ENCODE data around the gene CST3. TPM values are rescaled to one million over a fixed set of nuclear protein-coding genes. Genes with fewer than 3 reads are reported as not detected.

The CST3 gene
- total and polyA plus RNA-seq, 10 of the 15 experiments (the other 5 are each of a cell fraction or from before 2014, with no cell fraction given), result 11.8 to 127 (median 57.8) TPM

GRCh38 chr20:23634044-23634801 is 3.5 kb downstream of the CST3 start:
- CTCF ChIA-PET, result no interaction called here
- intact Hi-C loops (cut with micrococcal nuclease; ENCODE audit: unreplicated experiment), result no loop called here
- TF ChIP-seq, protein P1, sequence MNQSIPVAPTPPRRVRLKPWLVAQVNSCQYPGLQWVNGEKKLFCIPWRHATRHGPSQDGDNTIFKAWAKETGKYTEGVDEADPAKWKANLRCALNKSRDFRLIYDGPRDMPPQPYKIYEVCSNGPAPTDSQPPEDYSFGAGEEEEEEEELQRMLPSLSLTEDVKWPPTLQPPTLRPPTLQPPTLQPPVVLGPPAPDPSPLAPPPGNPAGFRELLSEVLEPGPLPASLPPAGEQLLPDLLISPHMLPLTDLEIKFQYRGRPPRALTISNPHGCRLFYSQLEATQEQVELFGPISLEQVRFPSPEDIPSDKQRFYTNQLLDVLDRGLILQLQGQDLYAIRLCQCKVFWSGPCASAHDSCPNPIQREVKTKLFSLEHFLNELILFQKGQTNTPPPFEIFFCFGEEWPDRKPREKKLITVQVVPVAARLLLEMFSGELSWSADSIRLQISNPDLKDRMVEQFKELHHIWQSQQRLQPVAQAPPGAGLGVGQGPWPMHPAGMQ (IDR thresholded peaks at IDR 0.05; ENCODE audit: borderline replicate concordance), result no peak
- TF ChIP-seq BHLHE40 (IDR thresholded peaks at IDR 0.05; ENCODE audit: borderline replicate concordance in 1 of 2, low read depth in 2 of 2, low read length in 1 of 2) (no peak), NFYA (IDR thresholded peaks at IDR 0.05; ENCODE audit: borderline replicate concordance, low read depth, low read length) (no peak), NFIC (IDR thresholded peaks at IDR 0.05; ENCODE audit: low read depth, low read length) (no peak), PBX3 (IDR thresholded peaks at IDR 0.05; ENCODE audit: insufficient replicate concordance, low read depth, low read length) (no peak), SRF (IDR thresholded peaks at IDR 0.05; ENCODE audit: low read depth in 2 of 2, low read length in 2 of 2) (no peak), PRDM15 (CRISPR knock-in tag; IDR thresholded peaks at IDR 0.05) (no peak), ATF2 (IDR thresholded peaks at IDR 0.05; ENCODE audit: low read length) (no peak), PKNOX1 (IDR thresholded peaks at IDR 0.05) (no peak)

More at GRCh38 chr20:23634044-23634801, 3.5 kb downstream of the CST3 start:
- Histone ChIP-seq H3K27me3 (replicated peaks in 1 of 2; ENCODE audit: control insufficient read depth in 2 of 2, insufficient read depth in 2 of 2, low read length in 1 of 2) (no peaks in the 10 kb centered on the region), H3K27ac (ENCODE audit: control insufficient read depth, insufficient read depth) (no peak overlapping the region), H3K9me3 (replicated peaks; ENCODE audit: control insufficient read depth, insufficient read depth, low read length) (no peaks in the 10 kb centered on the region), H2AFZ (ENCODE audit: control insufficient read depth, low read depth, low read length) (no peak overlapping the region), H3K4me3 (no peak overlapping the region), H3K4me2 (ENCODE audit: control insufficient read depth, insufficient read depth) (no peak overlapping the region), H3K4me1 (ENCODE audit: control insufficient read depth, insufficient read depth, low read length) (peaks cover 6% of the 10 kb centered on the region; the same call in 1 of the 2 replicates), H4K20me1 (ENCODE audit: control insufficient read depth, insufficient read depth) (no peaks in the 10 kb centered on the region), H3K79me2 (ENCODE audit: control insufficient read depth, insufficient read depth, low read length) (no peaks in the 10 kb centered on the region), H3K9ac (ENCODE audit: control insufficient read depth, insufficient read depth, low read length) (no peak overlapping the region), H3K36me3 (ENCODE audit: control insufficient read depth in 2 of 2, insufficient read depth in 2 of 2, low read length in 1 of 2) (no peaks in the 10 kb centered on the region; a peak in 1 of 4 replicates)
- FAIRE-seq (no peak), DNase-seq (ENCODE audit: low read depth, low spot score) (no peak), ATAC-seq (no peak)
- no TSS peak for BruUV-seq (replicated peaks)
- ChIA-PET SMC1A (ENCODE audit: uncharacterized antibody, unreplicated experiment) (interaction anchor here (0.6 kb wide), 1 partner anchor 9 kb away, joined by 3 read pairs; no protein-coding TSS in a partner anchor), POLR2A (no interaction called here), RAD21 (ENCODE audit: unreplicated experiment) (no interaction called here)
- in situ Hi-C loops (cut with MboI), result no loop called here
- 8% methylated on average over 8 of the region's 8 CpGs for WGBS (ENCODE audit: insufficient coverage, insufficient replicate concordance, low lambda C conversion rate, missing lambda C conversion rate)

Measured in GM12878 (cell line).